Ectodermal cell (in vitro differentiated cells): ENCODE results near the gene LCN10.
"Not testable (repeated sequence)": the region's sequence is repeated elsewhere in the genome, so short reads cannot be mapped to it uniquely, and the experiment has no call there.

Source experiments
- H3K27ac ChIP-seq: 2 replicates; pipeline ENCODE4 v1.7.0; 2013; ENCODE audit warnings: mild to moderate bottlenecking, low read depth, low read length; ENCODE audit not compliant: insufficient read depth, poor library complexity, severe bottlenecking
- H3K27me3 ChIP-seq: 2 replicates; pipeline ENCODE4 v1.7.0; 2013; ENCODE audit warnings: mild to moderate bottlenecking, low read length; ENCODE audit not compliant: insufficient read depth, control insufficient read depth, poor library complexity, severe bottlenecking
- H3K36me3 ChIP-seq: one replicate; pipeline ENCODE4 v1.7.0; 2013; ENCODE audit warnings: low read length; ENCODE audit not compliant: control insufficient read depth, insufficient read depth
- H3K4me1 ChIP-seq: one replicate; pipeline ENCODE4 v1.7.0; 2013; ENCODE audit warnings: low read length; ENCODE audit not compliant: control insufficient read depth, insufficient read depth
- H3K4me3 ChIP-seq: 2 replicates; pipeline ENCODE4 v1.7.0; 2013; ENCODE audit warnings: low read depth, low read length, control low read depth; ENCODE audit not compliant: insufficient read depth
- H3K9me3 ChIP-seq: 2 replicates; pipeline ENCODE4 v1.7.0; 2013; ENCODE audit warnings: mild to moderate bottlenecking, low read length, moderate library complexity; ENCODE audit not compliant: control insufficient read depth
- WGBS, 2 experiments: methylation state at CpG; one replicate each; pipeline ENCODE4 v1.1.7; 2013; ENCODE audit warnings: missing lambda C conversion rate in 2 of 2; 5-methylcytosine and 5-hydroxymethylcytosine counted together

Gene LCN10

DNA sequence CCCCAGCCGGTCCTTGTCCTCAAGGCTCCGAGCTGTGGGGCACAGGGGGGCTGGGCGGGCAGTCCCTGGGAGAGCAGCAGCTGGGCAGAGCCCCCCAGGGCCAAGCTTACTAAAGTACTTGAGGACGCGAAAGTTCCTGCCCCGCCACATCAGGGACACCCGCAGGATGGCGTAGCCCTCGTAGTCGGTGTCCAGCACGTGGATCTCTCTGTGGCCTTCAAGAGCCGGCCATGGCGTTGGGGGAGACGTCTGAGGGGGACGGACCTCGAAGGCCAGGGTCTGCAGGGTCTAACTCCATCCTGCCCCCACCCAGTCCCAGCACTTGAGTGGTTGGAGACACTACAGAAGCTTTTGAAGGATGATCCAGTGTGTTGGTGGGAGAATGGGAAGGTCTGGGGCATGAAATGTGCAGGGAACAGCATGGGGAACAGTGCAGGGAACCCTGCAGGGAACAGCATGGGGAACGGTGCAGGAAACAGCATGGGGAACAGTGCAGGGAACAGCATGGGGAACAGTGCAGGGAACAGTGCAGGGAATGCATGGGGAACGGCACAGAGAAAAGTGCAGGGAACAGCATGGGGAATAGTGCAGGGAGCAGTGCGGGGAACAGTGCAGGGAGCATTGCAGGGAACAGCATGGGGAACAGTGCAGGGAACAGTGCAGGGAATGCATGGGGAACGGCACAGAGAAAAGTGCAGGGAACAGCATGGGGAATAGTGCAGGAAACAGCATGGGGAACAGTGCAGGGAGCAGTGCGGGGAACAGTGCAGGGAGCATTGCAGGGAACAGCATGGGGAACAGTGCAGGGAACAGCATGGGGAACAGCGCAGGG, 12.8 kb upstream of the LCN10 start:
- H3K9me3 ChIP-seq, H3K4me3 ChIP-seq, H3K27ac ChIP-seq, H3K27me3 ChIP-seq, H3K4me1 ChIP-seq, H3K36me3 ChIP-seq: not testable (repeated sequence)
- WGBS, 2 experiments = 93 to 95% methylated on average over 22 of the region's 22 CpGs

GRCh38 chr9:136754626-136755301, 12.0 kb upstream of the LCN10 start:
- Histone ChIP-seq H3K4me3 (no peak overlapping the region), H3K36me3 (no peaks in the 10 kb centered on the region), H3K27ac (no peak overlapping the region), H3K4me1 (peaks cover 4% of the 10 kb centered on the region), H3K27me3 (no peaks in the 10 kb centered on the region), H3K9me3 (no peaks in the 10 kb centered on the region)
- WGBS, 2 experiments = 83 to 84% methylated on average over 24 of the region's 24 CpGs

DNA sequence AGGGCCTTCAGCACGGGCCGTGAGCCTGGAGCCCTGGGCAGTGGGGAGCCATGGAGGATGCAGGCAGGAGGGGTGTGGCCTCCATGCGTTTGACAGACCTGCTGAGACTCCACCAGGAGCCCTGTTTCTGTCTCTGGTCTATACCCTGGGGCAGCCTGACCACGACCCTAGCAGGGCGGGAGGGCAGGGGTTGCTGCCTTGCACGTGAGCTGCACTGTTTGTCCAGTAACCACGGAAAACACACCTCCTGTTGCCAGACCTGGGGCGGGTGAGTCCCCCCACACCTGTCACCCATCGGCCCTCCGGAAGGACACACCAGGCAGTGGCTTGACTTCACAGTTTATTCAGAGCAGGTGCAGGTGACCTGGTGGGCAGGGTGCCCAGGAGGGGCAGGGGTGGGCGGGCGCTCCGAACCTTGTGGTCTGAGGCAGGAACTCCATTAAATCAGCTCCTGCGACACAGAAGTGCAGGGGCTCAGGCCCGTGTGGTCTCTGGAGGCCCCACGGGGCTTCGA, 11.4 kb upstream of the LCN10 start:
- Histone ChIP-seq H3K9me3 (no peaks in the 10 kb centered on the region), H3K4me3 (no peak overlapping the region), H3K27me3 (no peaks in the 10 kb centered on the region), H3K4me1 (peaks cover 4% of the 10 kb centered on the region), H3K36me3 (no peaks in the 10 kb centered on the region), H3K27ac (no peak overlapping the region)
- 91 to 92% methylated on average over 17 of the region's 17 CpGs for WGBS, 2 experiments

- no peak overlapping the region for H3K4me3 ChIP-seq
- H3K4me1 ChIP-seq = peaks cover 4% of the 10 kb centered on the region
- WGBS, 2 experiments = 88 to 89% methylated on average over 31 of the region's 31 CpGs
- no peaks in the 10 kb centered on the region for H3K9me3 ChIP-seq
- H3K27me3 ChIP-seq = no peaks in the 10 kb centered on the region
- no peaks in the 10 kb centered on the region for H3K36me3 ChIP-seq
- no peak overlapping the region for H3K27ac ChIP-seq
These were observed 10.8 kb upstream of the LCN10 start for GRCh38 chr9:136753371-136754058.

DNA sequence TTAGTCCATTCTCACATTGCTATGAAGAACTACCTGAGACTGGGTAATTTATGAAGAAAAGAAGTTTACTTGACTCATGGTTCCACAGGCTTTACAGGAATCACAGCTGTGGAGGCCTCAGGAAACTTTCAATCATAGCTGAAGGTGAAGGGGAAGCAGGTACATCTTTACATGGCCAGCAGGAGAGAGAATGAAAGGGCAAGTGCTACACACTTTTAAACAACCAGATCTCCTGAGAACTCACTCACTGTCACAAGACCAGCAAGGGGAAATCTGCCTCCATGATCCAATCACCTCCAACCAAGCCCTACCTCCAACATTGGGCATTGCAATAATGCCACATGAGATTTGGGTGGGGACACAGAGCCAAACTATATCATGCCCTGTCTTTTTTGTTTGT, 9.1 kb upstream of the LCN10 start:
- Histone ChIP-seq H3K4me3 (no peak overlapping the region), H3K27ac (no peak overlapping the region)

DNA sequence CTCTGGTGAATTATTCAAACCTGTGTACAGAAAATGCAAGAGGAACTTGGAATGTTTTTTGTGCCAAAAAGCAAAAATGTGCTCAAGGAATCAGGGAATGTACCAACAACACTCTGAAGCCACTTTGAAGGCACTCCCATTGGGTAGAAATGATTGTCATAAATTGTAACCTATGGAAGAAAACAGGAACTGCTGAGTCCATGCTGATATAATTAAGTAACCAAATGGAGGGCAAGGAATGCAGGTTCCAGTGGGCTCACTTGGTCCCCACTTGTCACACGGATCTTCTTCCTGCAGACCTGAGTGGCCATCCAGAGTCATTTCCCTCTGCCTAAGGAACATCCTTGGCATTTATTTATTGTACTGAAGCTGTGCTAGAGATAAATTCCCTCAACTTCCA, 8.5 kb upstream of the LCN10 start:
- Histone ChIP-seq H3K4me3 (no peak overlapping the region), H3K36me3 (no peaks in the 10 kb centered on the region), H3K9me3 (no peaks in the 10 kb centered on the region), H3K27me3 (no peaks in the 10 kb centered on the region), H3K4me1 (peaks cover 4% of the 10 kb centered on the region), H3K27ac (no peak overlapping the region)
- 89 to 95% methylated on average over 1 of the region's 1 CpG for WGBS, 2 experiments

More for the DNA sequence above, 9.1 kb upstream of the LCN10 start:
- no peaks in the 10 kb centered on the region for H3K9me3 ChIP-seq
- H3K4me1 ChIP-seq = peaks cover 4% of the 10 kb centered on the region
- no peaks in the 10 kb centered on the region for H3K27me3 ChIP-seq
- no peaks in the 10 kb centered on the region for H3K36me3 ChIP-seq

DNA sequence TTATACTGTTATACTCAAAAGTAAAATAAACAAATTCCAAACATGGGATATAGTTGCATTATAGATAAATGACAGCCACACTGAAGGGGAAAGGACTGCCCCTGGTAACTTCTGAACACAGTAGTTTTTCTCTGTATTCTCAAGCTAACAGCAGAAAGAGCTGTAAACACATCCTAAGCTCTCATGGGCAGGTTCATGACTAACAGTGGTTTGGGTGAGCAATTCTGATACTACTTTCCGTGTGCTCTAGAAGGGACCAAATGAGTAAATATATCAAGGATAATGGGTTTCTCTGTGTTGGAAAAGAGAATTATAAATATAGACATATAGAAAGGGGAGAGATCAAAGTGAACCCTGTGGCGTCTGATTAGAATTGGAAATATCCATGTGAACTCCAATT, 7.8 kb upstream of the LCN10 start:
- Histone ChIP-seq H3K4me1 (peaks cover 4% of the 10 kb centered on the region), H3K9me3 (no peaks in the 10 kb centered on the region), H3K27ac (no peak overlapping the region), H3K27me3 (no peaks in the 10 kb centered on the region), H3K4me3 (no peak overlapping the region), H3K36me3 (no peaks in the 10 kb centered on the region)
- WGBS, 2 experiments = 63 to 80% methylated on average over 2 of the region's 2 CpGs

GRCh38 chr9:136748666-136749611, 6.2 kb upstream of the LCN10 start:
- H3K36me3 ChIP-seq = no peaks in the 10 kb centered on the region
- H3K4me1 ChIP-seq = no peaks in the 10 kb centered on the region
- no peaks in the 10 kb centered on the region for H3K27me3 ChIP-seq
- H3K27ac ChIP-seq = no peak overlapping the region
- 91 to 93% methylated on average over 21 of the region's 21 CpGs for WGBS, 2 experiments
- H3K4me3 ChIP-seq = no peak overlapping the region
- no peaks in the 10 kb centered on the region for H3K9me3 ChIP-seq

GRCh38 chr9:136748201-136748600, 5.5 kb upstream of the LCN10 start, which contains the start of gene LCN6:
TSS of gene LCN6 (minus strand) at chr9:136748525. CDS start at chr9:136748483, 42 bp downstream.
- WGBS, 2 experiments = 82 to 85% methylated on average over 8 of the region's 8 CpGs
- Histone ChIP-seq H3K36me3 (no peaks in the 10 kb centered on the region), H3K4me3 (no peak within 1 kb of the TSS), H3K27ac (no peak within 1 kb of the TSS), H3K27me3 (no peaks in the 10 kb centered on the region), H3K4me1 (peaks cover 1% of the 10 kb centered on the region), H3K9me3 (no peaks in the 10 kb centered on the region)
